ENCODE measurements around the gene MYO1D.

The MYO1D gene

GRCh38 chr17:32488177-32488542 lies 388.8 kb downstream of the MYO1D start:
- no peak for DNase-seq (ENCODE audit: low spot score)

GRCh38 chr17:32487473-32488176 lies 389.3 kb downstream of the MYO1D start:
- peak; percentile 76 for DNase-seq (ENCODE audit: low spot score)

DNA sequence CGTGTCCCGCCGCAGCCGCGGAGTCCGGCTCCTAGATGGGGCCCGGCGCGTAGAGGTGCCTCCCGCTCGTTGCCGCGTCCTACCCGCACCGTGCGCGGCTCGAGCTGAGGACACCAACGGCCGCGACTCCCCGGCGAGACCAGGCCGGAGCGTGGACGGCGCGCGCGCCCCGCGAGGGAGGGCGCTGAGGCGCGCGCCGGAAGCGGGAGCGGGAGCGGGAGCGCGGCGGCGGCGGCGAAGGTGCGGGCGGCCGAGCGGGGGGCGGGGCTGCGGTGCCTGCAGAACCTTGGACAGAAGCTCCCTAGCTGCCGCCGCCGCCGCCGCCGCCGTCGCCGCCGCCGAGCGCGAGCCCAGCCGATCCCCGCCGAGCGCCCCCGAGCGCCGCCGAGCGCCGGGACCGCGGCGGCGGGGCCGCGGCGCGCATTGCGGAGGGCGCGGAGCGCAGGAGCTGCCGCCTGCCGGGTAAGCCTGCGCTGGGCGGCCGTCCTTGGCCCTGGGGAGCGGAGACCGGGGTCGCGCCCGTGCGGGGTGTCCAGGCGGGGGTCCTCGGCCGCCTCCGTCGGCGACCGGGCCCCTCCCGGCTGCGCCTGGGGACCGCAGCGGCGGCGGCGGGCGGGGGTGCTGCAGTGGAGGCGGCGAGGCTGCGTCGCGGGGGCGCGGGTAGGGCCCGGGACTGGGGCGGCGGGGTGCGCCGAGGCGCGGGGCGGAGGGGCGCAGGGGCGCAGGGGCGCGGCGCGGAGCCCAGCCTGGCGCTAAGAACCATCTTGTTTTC lies 390.0 kb downstream of the MYO1D start, which contains the start of gene CDK5R1:
TSS of gene CDK5R1 (plus strand) at position 293 of the 772 bp plus-strand sequence. CDS start 628 bp downstream, outside the sequence.
- peak; percentile 92 for DNase-seq (ENCODE audit: low spot score)

GRCh38 chr17:32486111-32486700 lies 390.7 kb downstream of the MYO1D start:
- DNase-seq (ENCODE audit: low spot score): peak; percentile 89

DNA sequence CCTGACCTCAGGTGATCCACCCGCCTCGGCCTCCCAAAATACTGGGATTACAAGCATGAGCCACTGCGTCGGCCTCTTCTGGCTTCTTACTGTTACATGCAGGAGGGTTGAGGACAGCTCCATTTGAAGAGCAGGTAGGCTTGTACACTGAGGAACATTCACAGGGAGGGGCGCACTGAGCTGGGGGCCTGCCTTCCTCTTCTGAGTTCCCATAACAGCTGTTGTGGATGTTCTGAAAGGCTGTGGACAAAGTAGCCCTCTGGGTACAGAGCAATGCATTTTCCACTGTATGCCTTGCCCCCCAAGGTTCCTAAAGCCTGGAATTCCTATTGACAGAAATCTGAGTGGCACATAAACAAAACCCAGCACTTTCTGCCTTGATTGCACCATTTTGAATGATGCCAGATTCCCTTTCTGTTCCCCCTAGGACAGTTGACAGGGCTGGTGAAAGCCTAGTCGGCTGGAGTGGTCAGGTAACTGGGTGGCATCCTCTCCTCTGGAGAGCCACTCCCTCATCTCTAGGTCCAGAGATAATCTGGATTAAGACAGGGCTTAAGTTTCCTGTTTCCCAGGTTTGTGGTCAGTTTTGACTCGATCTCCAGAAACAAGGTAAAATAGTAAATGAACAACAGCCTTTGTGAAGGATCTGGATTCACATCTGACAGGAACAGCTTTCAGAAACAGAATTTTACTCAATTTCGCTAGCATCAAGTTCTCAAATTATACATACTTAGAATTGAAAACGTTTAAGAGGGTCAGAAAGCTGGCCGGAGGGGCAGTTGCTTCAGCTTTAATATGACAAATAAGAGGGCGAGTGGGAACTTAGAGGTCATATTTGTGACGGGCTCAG lies 391.4 kb downstream of the MYO1D start:
- DNase-seq (ENCODE audit: low spot score): no peak

DNA sequence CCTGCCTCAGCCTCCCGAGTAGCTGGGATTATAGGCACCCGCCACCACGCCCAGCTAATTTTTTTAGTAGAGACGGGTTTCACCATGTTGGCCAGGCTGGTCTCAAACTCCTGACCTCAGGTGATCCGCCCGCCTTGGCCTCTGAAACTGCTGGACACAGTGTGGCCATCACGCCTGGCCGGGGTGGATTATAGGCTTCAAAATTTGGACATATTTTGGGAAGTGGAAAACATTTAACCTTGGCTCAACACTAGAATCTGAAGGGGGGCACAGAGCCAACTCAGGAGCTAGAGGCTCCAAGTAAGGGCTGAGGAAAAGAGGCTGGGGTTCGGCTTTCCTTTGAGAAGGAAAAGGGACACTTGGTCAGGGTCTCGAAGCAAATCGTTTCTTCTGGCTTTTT lies 392.3 kb downstream of the MYO1D start:
- DNase-seq (ENCODE audit: low spot score): no peak

DNA sequence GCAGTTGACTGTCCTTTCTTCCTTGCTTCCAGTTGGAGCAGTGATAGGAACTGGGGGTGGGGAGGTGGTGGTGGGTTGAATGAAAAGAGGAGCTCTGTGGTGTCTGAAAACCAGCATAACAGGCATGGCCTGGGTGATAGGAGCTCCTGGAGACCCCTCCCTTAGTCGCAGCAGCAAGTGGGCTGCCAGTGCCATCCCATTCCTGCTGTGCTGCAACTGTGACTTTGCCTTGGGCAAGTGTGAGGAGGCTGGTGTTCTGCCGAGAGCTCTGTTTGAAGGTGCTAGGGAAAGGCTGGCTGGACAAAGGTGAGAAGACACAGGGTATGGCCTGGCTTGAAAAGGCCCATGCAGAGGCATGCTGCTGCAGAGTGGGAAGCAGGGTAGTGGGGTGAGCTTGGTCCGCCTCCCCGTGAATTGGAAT lies 392.9 kb downstream of the MYO1D start:
- no peak for DNase-seq (ENCODE audit: low spot score)

DNA sequence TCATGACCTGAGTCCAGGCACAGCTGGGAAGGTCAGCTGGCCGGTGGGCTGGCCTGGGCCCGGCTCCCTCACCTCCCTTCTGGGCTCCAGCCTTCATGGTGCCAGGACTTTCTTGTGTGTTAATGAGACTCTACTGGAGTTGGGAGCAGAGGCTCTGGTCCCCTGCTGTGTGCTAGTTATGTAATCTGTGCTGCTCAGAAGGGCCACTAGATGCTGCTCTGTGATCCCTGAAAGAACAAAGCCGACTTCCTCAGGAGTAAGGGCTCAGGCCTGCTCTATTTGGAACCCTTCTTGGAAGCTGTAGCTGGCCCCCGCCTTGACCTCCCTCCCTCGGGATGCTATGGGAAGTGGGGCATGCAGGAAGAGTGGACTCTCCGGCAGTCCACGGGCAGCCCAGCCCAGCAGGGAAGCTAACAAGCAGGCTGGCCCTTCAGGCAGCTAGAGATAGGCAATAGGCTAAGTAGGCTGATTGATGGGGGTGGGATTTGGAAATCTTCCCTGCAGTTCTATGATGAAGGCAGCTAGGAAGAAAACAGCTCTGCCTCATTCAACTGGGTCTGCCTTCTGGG lies 393.4 kb downstream of the MYO1D start:
- peak; percentile 81 for DNase-seq (ENCODE audit: low spot score)

- DNase-seq (ENCODE audit: low spot score): no peak
These were observed 394.2 kb downstream of the MYO1D start for GRCh38 chr17:32482568-32483320.

DNA sequence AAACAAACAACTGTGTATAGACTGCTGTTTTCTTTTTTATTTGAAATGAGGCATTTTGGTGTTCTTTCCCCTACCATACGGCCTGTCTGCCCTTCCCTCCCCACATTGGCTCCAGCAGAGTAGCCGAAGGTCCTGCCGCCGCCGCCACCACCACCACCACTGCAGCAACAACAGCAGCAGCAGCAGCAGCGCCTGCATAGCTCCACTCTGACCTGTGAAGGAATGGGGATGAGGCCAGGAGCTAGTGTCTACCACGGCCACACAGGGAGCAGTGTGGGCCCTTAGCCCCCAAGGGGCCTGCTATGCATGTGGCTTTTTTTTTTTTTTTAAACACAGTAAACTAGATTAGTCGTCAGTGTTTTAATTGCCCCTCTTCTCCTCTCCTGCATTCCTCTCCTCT lies 395.7 kb downstream of the MYO1D start:
- DNase-seq (ENCODE audit: low spot score): no peak

- DNase-seq (ENCODE audit: low spot score): no peak
These were observed 397.8 kb downstream of the MYO1D start for GRCh38 chr17:32479074-32479617.

- DNase-seq (ENCODE audit: low spot score): no peak
These were observed 399.7 kb downstream of the MYO1D start for GRCh38 chr17:32477220-32477619.

DNA sequence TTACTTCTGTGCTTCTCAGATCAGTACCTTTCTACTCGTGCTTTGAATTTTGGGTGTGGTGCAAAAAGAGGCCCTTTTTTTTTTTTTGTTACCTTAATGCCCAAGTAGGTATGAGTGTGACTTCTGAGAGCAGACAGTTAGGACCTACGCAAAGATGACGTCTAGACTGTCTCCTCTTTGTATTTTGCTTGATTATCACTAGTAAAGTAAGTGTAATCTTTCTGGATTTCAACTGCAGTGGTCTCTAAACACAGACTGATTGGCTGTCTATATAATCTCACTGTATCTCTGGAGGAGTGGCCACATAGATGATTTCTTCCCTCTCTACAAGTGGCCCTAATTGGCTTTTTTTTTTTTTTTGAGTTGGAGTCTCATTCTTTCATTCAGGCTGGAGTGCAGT lies 401.7 kb downstream of the MYO1D start:
- no peak for DNase-seq (ENCODE audit: low spot score)

DNA sequence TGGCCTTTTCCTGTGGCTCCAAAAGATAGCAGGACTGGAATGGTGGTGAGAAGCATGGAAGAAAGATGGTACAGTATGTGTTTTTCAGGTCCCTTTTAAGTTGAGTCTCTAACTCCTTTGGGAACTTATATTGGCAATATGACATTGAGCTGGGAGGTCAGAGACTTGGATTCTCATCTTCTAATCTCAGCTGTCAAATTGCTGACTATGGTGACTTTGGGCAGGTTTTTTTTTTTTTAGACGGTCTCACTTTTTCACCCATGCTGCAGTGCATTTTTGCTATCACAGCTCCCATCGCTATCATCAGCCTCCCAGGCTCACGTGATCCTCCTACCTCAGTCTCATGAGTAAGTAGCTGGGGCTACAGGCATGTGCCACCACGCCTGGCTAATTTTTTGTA lies 405.3 kb downstream of the MYO1D start:
- no peak for DNase-seq (ENCODE audit: low spot score)

GRCh38 chr17:32470405-32471167 lies 406.3 kb downstream of the MYO1D start:
- DNase-seq (ENCODE audit: low spot score): no peak

GRCh38 chr17:32467949-32468348 lies 409.0 kb downstream of the MYO1D start:
- no peak for DNase-seq (ENCODE audit: low spot score)

DNA sequence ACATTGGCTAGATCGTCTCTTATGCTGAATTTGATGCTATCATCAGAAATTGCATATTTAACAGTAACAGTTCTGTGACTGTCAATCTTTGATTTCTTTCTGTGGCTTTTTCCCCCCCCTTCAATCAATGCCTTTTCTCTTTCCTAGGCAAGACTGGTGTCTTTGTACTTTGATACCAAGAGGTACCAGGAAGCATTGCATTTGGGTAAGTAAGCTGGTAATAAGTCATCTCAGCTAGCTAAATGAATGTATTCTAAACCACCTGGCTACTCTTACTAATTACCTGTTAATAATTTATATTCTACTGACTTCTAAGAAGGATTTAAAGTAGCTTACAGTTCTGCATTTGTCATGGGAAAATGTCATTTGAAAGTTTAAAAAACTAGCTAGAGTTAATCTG lies 412.6 kb downstream of the MYO1D start:
- DNase-seq (ENCODE audit: low spot score): no peak

DNA sequence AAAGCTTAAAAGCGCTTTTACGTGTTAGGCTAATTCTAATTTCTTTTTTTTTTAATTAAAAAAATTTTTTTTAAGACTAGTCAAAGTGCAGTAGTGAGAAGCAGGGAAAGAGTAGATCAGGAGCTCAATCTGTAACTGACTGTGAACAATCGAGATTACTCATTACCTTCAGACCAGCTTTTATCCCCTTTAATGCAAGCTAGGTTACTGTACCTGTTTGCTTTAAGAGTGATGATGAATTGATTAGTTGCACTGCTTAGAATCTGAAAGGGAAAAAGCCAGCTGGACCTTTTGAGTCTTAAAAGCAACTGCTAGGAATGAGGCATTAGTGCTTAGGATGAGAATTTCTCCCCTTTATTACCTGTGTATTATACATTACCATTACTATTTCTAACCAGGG lies 413.6 kb downstream of the MYO1D start:
- no peak for DNase-seq (ENCODE audit: low spot score)

DNA sequence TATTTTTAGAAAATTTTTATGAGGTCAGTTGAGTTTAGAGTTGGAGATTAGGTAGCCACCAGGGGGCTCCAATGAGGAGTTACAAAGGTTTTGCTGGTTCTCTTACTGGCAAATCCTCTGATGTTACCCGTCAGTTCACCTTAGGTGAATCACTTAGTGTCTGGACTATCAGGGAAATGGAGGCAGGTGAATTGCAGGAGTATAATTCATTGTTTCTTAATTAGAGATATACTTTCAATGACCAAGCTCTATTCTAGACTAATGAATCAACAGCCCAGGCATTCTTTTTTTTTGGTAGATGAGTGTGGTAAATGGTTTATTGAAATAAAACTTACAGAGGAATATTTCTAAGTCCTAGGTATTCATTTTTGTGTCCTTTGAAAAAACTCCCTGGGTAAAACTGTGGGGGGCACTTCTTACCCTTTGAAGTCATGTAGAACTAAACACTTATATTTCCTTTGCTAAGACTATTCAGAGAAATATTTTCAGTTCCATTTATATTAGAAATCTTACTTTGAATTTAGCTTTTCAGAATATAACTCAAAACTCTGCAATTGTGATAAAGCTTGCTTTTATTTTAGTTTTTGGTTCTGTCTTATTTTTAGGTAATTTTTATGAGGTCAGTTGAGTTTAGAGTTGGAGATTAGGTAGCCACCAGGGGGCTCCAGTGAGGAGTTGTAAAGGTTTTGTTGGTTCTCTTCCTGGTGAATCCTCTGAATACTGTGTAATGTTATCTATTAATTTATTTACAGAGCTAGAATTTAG lies 414.9 kb downstream of the MYO1D start:
- DNase-seq (ENCODE audit: low spot score): peak; percentile 58
